Esophagus (tissue), 2 donors: Measurements from ENCODE around the gene ADGRG3. TPM values are rescaled to one million over a fixed set of nuclear protein-coding genes. Genes with fewer than 3 reads are reported as not detected.

ENCODE experiments used
- H3K27ac ChIP-seq, 2 donors: one replicate each; pipeline ENCODE4 v1.5.1; 2013; ENCODE audit warnings: low read depth in 2 of 2, mild to moderate bottlenecking in 2 of 2, inconsistent platforms in 1 of 2, low read length in 1 of 2, moderate library complexity in 1 of 2
- H3K27me3 ChIP-seq, 2 donors: one replicate each; pipeline ENCODE4 v1.6.1; 2013; ENCODE audit warnings: low read length in 2 of 2, control low read depth in 1 of 2, mild to moderate bottlenecking in 1 of 2; ENCODE audit not compliant: insufficient read depth in 2 of 2, control insufficient read depth in 1 of 2
- H3K36me3 ChIP-seq, 2 donors: one replicate each; pipeline ENCODE4 v1.6.1; 2013; ENCODE audit warnings: low read length in 1 of 2; ENCODE audit not compliant: control insufficient read depth in 2 of 2, insufficient read depth in 2 of 2
- H3K4me1 ChIP-seq, 2 donors: one replicate each; pipeline ENCODE4 v1.6.1; 2013; ENCODE audit warnings: low read length in 1 of 2; ENCODE audit not compliant: control insufficient read depth in 2 of 2, insufficient read depth in 2 of 2
- H3K4me3 ChIP-seq, 2 donors: one replicate each; pipeline ENCODE4 v1.5.1; 2013; ENCODE audit warnings: low read length in 2 of 2, mild to moderate bottlenecking in 2 of 2, low read depth in 1 of 2, moderate library complexity in 1 of 2
- H3K9me3 ChIP-seq, 2 donors: one replicate each; pipeline ENCODE4 v1.6.1; 2013; ENCODE audit warnings: mild to moderate bottlenecking in 2 of 2, low read depth in 1 of 2, low read length in 1 of 2, moderate library complexity in 1 of 2; ENCODE audit not compliant: control insufficient read depth in 2 of 2, insufficient read depth in 1 of 2
- WGBS, 2 donors: extraction: QIAGEN DNeasy Blood & Tissue Kit; methylation state at CpG; one replicate each; pipeline ENCODE4 v1.1.7; 2013; 5-methylcytosine and 5-hydroxymethylcytosine counted together
- polyA plus RNA-seq, 2 donors: library from polyadenylated mRNA; stranded (reverse); fragments of 200-250 nt; gene quantifications; one replicate each; pipeline ENCODE4 v1.2.3, GENCODE V29; 2013
- donor health status: healthy with polysubstance abuse.
- donor health status: Bipolar disorder and iron deficiency.

Gene ADGRG3
- polyA plus RNA-seq, 2 donors: 0.31 to 0.72 TPM

- Histone ChIP-seq H3K36me3 (peaks cover 0 to 19% of the 10 kb centered on the region in 2 donors), H3K4me3 (no peak overlapping the region), H3K9me3 (no peaks in the 10 kb centered on the region), H3K27ac (peak overlapping the region; percentile 4 to 35), H3K4me1 (peaks cover 2 to 18% of the 10 kb centered on the region in 2 donors), H3K27me3 (no peaks in the 10 kb centered on the region)
- WGBS, 2 donors: 34 to 50% methylated on average over 24 of the region's 24 CpGs
Measured at GRCh38 chr16:57645691-57646387, 22.3 kb upstream of the ADGRG3 start.

GRCh38 chr16:57646388-57647039, 21.6 kb upstream of the ADGRG3 start:
- H3K27me3 ChIP-seq: no peaks in the 10 kb centered on the region
- H3K36me3 ChIP-seq: peaks cover 0 to 26% of the 10 kb centered on the region in 2 donors
- H3K4me1 ChIP-seq: peaks cover 2 to 18% of the 10 kb centered on the region in 2 donors
- no peaks in the 10 kb centered on the region for H3K9me3 ChIP-seq
- H3K4me3 ChIP-seq: no peak overlapping the region
- peak overlapping the region; percentile 1 to 67 for H3K27ac ChIP-seq
- WGBS, 2 donors: 56% methylated on average over 14 of the region's 14 CpGs

- peaks cover 0 to 34% of the 10 kb centered on the region in 2 donors for H3K36me3 ChIP-seq
- peak overlapping the region in 1 of 2 donors; percentile 67 for H3K27ac ChIP-seq
- H3K9me3 ChIP-seq: no peaks in the 10 kb centered on the region
- H3K4me1 ChIP-seq: peaks cover 2 to 18% of the 10 kb centered on the region in 2 donors
- H3K27me3 ChIP-seq: no peaks in the 10 kb centered on the region
- H3K4me3 ChIP-seq: no peak overlapping the region
- 45 to 55% methylated on average over 10 of the region's 10 CpGs for WGBS, 2 donors
Measured at GRCh38 chr16:57647136-57647875, 20.8 kb upstream of the ADGRG3 start.

GRCh38 chr16:57648125-57648524, 20.0 kb upstream of the ADGRG3 start:
- Histone ChIP-seq H3K4me1 (peaks cover 2 to 18% of the 10 kb centered on the region in 2 donors), H3K4me3 (no peak overlapping the region), H3K9me3 (no peaks in the 10 kb centered on the region), H3K27me3 (no peaks in the 10 kb centered on the region), H3K36me3 (peaks cover 0 to 34% of the 10 kb centered on the region in 2 donors), H3K27ac (no peak overlapping the region)
- 75 to 78% methylated on average over 5 of the region's 5 CpGs for WGBS, 2 donors

- H3K9me3 ChIP-seq: no peaks in the 10 kb centered on the region
- H3K36me3 ChIP-seq: peaks cover 0 to 37% of the 10 kb centered on the region in 2 donors
- no peak overlapping the region for H3K4me3 ChIP-seq
- no peak overlapping the region for H3K27ac ChIP-seq
- WGBS, 2 donors: 41 to 43% methylated on average over 18 of the region's 18 CpGs
- H3K4me1 ChIP-seq: peaks cover 2 to 14% of the 10 kb centered on the region in 2 donors
- H3K27me3 ChIP-seq: no peaks in the 10 kb centered on the region
Measured at GRCh38 chr16:57648581-57649442, 19.3 kb upstream of the ADGRG3 start.

GRCh38 chr16:57649443-57649751, 18.7 kb upstream of the ADGRG3 start:
- H3K4me1 ChIP-seq: peaks cover 0 to 10% of the 10 kb centered on the region in 2 donors
- 76 to 85% methylated on average over 6 of the region's 6 CpGs for WGBS, 2 donors
- no peak overlapping the region for H3K27ac ChIP-seq
- no peaks in the 10 kb centered on the region for H3K9me3 ChIP-seq
- no peaks in the 10 kb centered on the region for H3K27me3 ChIP-seq
- no peak overlapping the region for H3K4me3 ChIP-seq
- peaks cover 0 to 32% of the 10 kb centered on the region in 2 donors for H3K36me3 ChIP-seq

GRCh38 chr16:57649846-57650245, 18.3 kb upstream of the ADGRG3 start:
- 91 to 92% methylated on average over 7 of the region's 7 CpGs for WGBS, 2 donors

GRCh38 chr16:57651344-57652333, 16.5 kb upstream of the ADGRG3 start:
- 88 to 90% methylated on average over 10 of the region's 10 CpGs for WGBS, 2 donors
- Histone ChIP-seq H3K4me1 (peaks cover 0 to 5% of the 10 kb centered on the region in 2 donors), H3K36me3 (peaks cover 0 to 32% of the 10 kb centered on the region in 2 donors), H3K27me3 (no peaks in the 10 kb centered on the region), H3K9me3 (no peaks in the 10 kb centered on the region), H3K4me3 (no peak overlapping the region), H3K27ac (no peak overlapping the region)

More at GRCh38 chr16:57649846-57650245, 18.3 kb upstream of the ADGRG3 start:
- Histone ChIP-seq H3K4me3 (no peak overlapping the region), H3K27ac (no peak overlapping the region), H3K36me3 (peaks cover 0 to 28% of the 10 kb centered on the region in 2 donors), H3K27me3 (no peaks in the 10 kb centered on the region), H3K9me3 (no peaks in the 10 kb centered on the region), H3K4me1 (peaks cover 0 to 6% of the 10 kb centered on the region in 2 donors)
